GM12878 (cell line): ENCODE data around the gene PNPLA8. TPM values are rescaled to one million over a fixed set of nuclear protein-coding genes. Genes with fewer than 3 reads are reported as not detected.

Experiments
- ATAC-seq: fragments of 200-7000 bp; cut with Tn5 transposase; 3 replicates; pipeline ENCODE4 v1.9.1; 2020; ENCODE audit warnings: mild to moderate bottlenecking, moderate library complexity
- BruUV-seq: library from RNA; stranded (reverse); fragments of 400-500 nt; replicated peaks from 2 replicates; lab custom pipeline; 2021; lab: Mats Ljungman, UMichigan
- CTCF ChIA-PET: fragments of 300-600 bp; sonication (Branson Sonifier 250); formaldehyde crosslinking; extraction: SDS; loops from one replicate; lab custom pipeline; 2021; ENCODE audit warnings: inconsistent platforms; lab: Yijun Ruan, JAX
- POLR2A ChIA-PET: fragments of 350-600 bp; formaldehyde crosslinking; extraction: SDS; loops from one replicate; lab custom pipeline; 2021; ENCODE audit warnings: inconsistent platforms; lab: Charles Lee
- RAD21 ChIA-PET: fragments of 300-600 bp; sonication (Branson Sonifier 250); formaldehyde crosslinking; loops from one replicate; lab custom pipeline; 2023; ENCODE audit warnings: antibody characterized with exemption; ENCODE audit not compliant: unreplicated experiment; lab: Charles Lee
- SMC1A ChIA-PET: fragments of 300-600 bp; sonication (Branson Sonifier 250); formaldehyde crosslinking; loops from one replicate; lab custom pipeline; 2023; ENCODE audit not compliant: unreplicated experiment, uncharacterized antibody; lab: Charles Lee
- DNase-seq: peaks from one replicate; pipeline ENCODE4 v3.0.0-alpha.2; 2011; ENCODE audit warnings: low read depth, low spot score
- FAIRE-seq: peaks from 3 replicates; lab custom pipeline; 2011; peaks lifted over from hg19 to GRCh38; lab: Jason Lieb, UNC
- H2AFZ ChIP-seq: 2 replicates; pipeline ENCODE4 v1.6.0; 2011; ENCODE audit warnings: low read depth, low read length, control low read depth; ENCODE audit not compliant: control insufficient read depth
- H3K27ac ChIP-seq: 2 replicates; pipeline ENCODE4 v1.5.1; 2011; ENCODE audit warnings: control low read depth; ENCODE audit not compliant: control insufficient read depth, insufficient read depth
- H3K27me3 ChIP-seq, 2 experiments: replicated peaks in 1 of 2; 2 replicates each; pipeline versions ENCODE4 v1.6.0 to v1.6.1; 2011; ENCODE audit warnings: low read length in 1 of 2; ENCODE audit not compliant: control insufficient read depth in 2 of 2, insufficient read depth in 2 of 2
- H3K36me3 ChIP-seq, 2 experiments: 2 replicates each; pipeline ENCODE4 v1.5.1; 2011; ENCODE audit warnings: low read length in 1 of 2; ENCODE audit not compliant: control insufficient read depth in 2 of 2, insufficient read depth in 2 of 2
- H3K4me1 ChIP-seq: 2 replicates; pipeline ENCODE4 v1.6.1; 2011; ENCODE audit warnings: mild to moderate bottlenecking, low read length, moderate library complexity, mixed read lengths; ENCODE audit not compliant: control insufficient read depth, insufficient read depth
- H3K4me2 ChIP-seq: 2 replicates; pipeline ENCODE4 v1.6.0; 2011; ENCODE audit warnings: control low read depth; ENCODE audit not compliant: control insufficient read depth, insufficient read depth
- H3K4me3 ChIP-seq: fragments of 200-600 bp; sonication (generic); 2 replicates; pipeline ENCODE4 v1.5.1; 2016
- H3K79me2 ChIP-seq: 2 replicates; pipeline ENCODE4 v1.6.0; 2011; ENCODE audit warnings: low read length; ENCODE audit not compliant: control insufficient read depth, insufficient read depth
- H3K9ac ChIP-seq: 2 replicates; pipeline ENCODE4 v1.8.0; 2011; ENCODE audit warnings: low read length, control low read depth, mixed read lengths; ENCODE audit not compliant: control insufficient read depth, insufficient read depth
- H3K9me3 ChIP-seq: replicated peaks from 3 replicates; pipeline ENCODE4 v1.5.1; 2011; ENCODE audit warnings: mild to moderate bottlenecking, low read length; ENCODE audit not compliant: control insufficient read depth, insufficient read depth
- H4K20me1 ChIP-seq: 2 replicates; pipeline ENCODE4 v1.6.0; 2011; ENCODE audit not compliant: control insufficient read depth, insufficient read depth
- CHD4 ChIP-seq: fragments of 200-600 bp; sonication (generic); IDR thresholded peaks from 2 replicates; pipeline ENCODE4 v1.6.1; 2016; ENCODE audit warnings: mild to moderate bottlenecking
- CREB1 ChIP-seq: IDR thresholded peaks from 2 replicates; pipeline ENCODE4 v1.6.1; 2012; ENCODE audit warnings: low read depth, mild to moderate bottlenecking, inconsistent platforms
- GATAD2B ChIP-seq: fragments of 450-650 bp; conservative IDR thresholded peaks from 2 replicates; pipeline ENCODE4 v1.6.1; 2017; ENCODE audit warnings: low read depth, mild to moderate bottlenecking, moderate library complexity
- HDAC2 ChIP-seq: fragments of 200-600 bp; sonication (generic); IDR thresholded peaks from 2 replicates; pipeline ENCODE4 v1.6.1; 2017
- IRF4 ChIP-seq: IDR thresholded peaks from 2 replicates; pipeline ENCODE4 v1.6.1; 2011; ENCODE audit warnings: low read depth, low read length
- KLF5 ChIP-seq: fragments of 450-650 bp; IDR thresholded peaks from 2 replicates; pipeline ENCODE4 v1.6.1; 2014; ENCODE audit warnings: mild to moderate bottlenecking; ENCODE audit not compliant: partially characterized antibody
- NFIC ChIP-seq: IDR thresholded peaks from 2 replicates; pipeline ENCODE4 v1.6.1; 2012; ENCODE audit warnings: low read depth, mild to moderate bottlenecking, inconsistent platforms, low read length, moderate library complexity
- NR2C2 ChIP-seq: IDR thresholded peaks from 2 replicates; pipeline ENCODE4 v1.6.1; 2011; ENCODE audit warnings: borderline replicate concordance, low read depth; ENCODE audit not compliant: control insufficient read depth, insufficient read length
- POLR2AphosphoS5 ChIP-seq: IDR thresholded peaks from 2 replicates; pipeline ENCODE4 v1.6.1; 2011; ENCODE audit warnings: mild to moderate bottlenecking, low read length, inconsistent platforms
- SRF ChIP-seq, 2 experiments: IDR thresholded peaks; 2 replicates each; pipeline ENCODE4 v1.6.1; 2011; ENCODE audit warnings: low read depth in 2 of 2, low read length in 2 of 2, mild to moderate bottlenecking in 1 of 2, moderate library complexity in 1 of 2
- WRNIP1 ChIP-seq: IDR thresholded peaks from 2 replicates; pipeline ENCODE4 v1.6.1; 2011; ENCODE audit warnings: low read depth, low read length, improper control_type of control experiment, borderline replicate concordance
- ZNF274 ChIP-seq: IDR thresholded peaks from one replicate; pipeline ENCODE4 v1.8.0; 2011; ENCODE audit not compliant: insufficient read length, insufficient read depth
- WGBS: methylation state at CpG from one replicate; pipeline ENCODE4 v1.1.6; 2016; ENCODE audit warnings: low lambda C conversion rate; ENCODE audit not compliant: insufficient replicate concordance, insufficient coverage; ENCODE audit errors: missing lambda C conversion rate; 5-methylcytosine and 5-hydroxymethylcytosine counted together
- in situ Hi-C: fragments of 300-500 bp; cut with MboI; formaldehyde crosslinking; loops from 9 replicates; pipeline ENCODE4 v1.14.3; 2018; ENCODE audit warnings: mixed read lengths
- intact Hi-C: fragments of 100-400 bp; cut with micrococcal nuclease; formaldehyde crosslinking; loops from one replicate; pipeline ENCODE4 v1.14.2; 2022; ENCODE audit not compliant: unreplicated experiment
- polyA plus RNA-seq, 11 experiments: library from polyadenylated mRNA; depleted of rRNA in 4 of 11; unstranded in 6 of 11; stranded (reverse) in 5 of 11; fragments of >200 nt; fragmentation: Nextera tagmentation in 4 of 11; fragmentation: Illumina TruSeq in 1 of 11; extraction: Ambion mirVana in 4 of 11; extraction: Trizol in 1 of 11; gene quantifications; 1 replicate in 1 of 11; 2 replicates in 10 of 11; pipeline versions ENCODE4 v1.2.1 to v1.2.3, GENCODE V29; 2011 to 2016; ENCODE audit warnings: inconsistent platforms in 2 of 11, missing spikeins in 2 of 11, low read depth in 1 of 11
- total RNA-seq, 4 experiments: library from RNA; depleted of rRNA in 3 of 4; stranded (reverse); fragments of >200 nt in 3 of 4; fragmentation: Illumina TruSeq in 1 of 4; extraction: Trizol in 1 of 4; gene quantifications; 2 replicates each; pipeline versions ENCODE4 v1.2.1 to v1.2.3, GENCODE V29; 2013 to 2021
- TF ChIP-seq, protein P1 (sequence below): fragments of 150-350 bp; IDR thresholded peaks from 2 replicates; pipeline ENCODE4 v1.6.1; 2014; ENCODE audit warnings: mild to moderate bottlenecking, low read depth, low read length
- TF ChIP-seq, protein P2 (sequence below): fragments of 450-650 bp; IDR thresholded peaks from 2 replicates; pipeline ENCODE4 v1.6.1; 2017; ENCODE audit warnings: mild to moderate bottlenecking, moderate library complexity
- TF ChIP-seq, protein P3 (sequence below): IDR thresholded peaks from 2 replicates; pipeline ENCODE4 v1.6.1; 2011; ENCODE audit warnings: low read depth, mild to moderate bottlenecking, low read length, moderate library complexity, borderline replicate concordance; ENCODE audit errors: extremely low read depth

PNPLA8 gene
- total and polyA plus RNA-seq, 10 of the 15 experiments (the other 5 are each of a cell fraction or from before 2014, with no cell fraction given): 8.0 to 16.3 (median 12.2) TPM

DNA sequence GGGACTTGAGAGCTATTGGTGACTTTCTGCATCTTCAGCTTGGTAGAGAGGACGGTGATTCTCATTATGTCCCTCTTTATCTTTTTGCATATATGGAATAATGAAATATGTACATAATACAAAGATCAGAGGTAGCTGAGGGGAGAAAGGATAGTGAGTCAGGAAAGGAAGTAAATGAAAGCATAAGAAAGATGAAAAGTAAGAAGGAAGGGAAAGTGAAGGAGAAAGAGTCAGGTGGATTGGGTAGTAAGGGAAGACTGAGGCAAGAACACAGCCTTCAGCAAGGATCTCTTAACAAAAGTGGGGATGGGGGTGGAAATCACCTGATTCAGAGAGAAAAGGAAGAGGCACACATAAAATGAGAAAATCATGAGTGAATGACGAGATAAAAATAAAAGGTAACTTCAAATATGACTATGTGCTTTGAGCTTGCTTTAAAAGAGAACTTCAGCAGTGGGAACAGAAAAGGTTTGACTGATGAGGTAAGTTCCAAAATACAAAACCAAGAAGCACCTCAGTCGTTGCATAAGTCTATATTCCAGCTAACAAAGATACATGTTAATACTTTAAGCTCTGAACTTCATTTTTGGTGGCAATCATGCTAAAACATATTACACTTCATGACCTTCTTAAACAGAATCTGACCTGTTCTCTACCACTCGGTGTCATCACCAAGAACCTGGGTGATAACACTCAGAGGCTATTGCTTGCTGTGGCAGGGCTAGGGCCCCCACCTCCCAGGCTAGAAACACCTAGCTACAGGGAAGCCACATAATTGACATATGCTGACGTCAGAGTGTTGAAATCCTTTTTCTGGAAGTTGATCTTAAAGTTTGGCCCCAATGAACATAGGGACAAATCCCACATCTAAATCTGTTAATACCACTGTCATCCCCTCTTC is 102.6 kb downstream of the PNPLA8 start:
- BruUV-seq: no TSS peak
- CTCF ChIA-PET: interaction anchor here (0.7 to 1.6 kb wide), 3 partner anchors 48 to 242 kb away, joined by 3 to 4 read pairs (median 3); no protein-coding TSS in a partner anchor
- intact Hi-C loops (no loop called here), in situ Hi-C loops (no loop called here)
- H3K27me3 ChIP-seq: no peaks in the 10 kb centered on the region; a peak in 1 of 4 replicates
- H3K4me3 ChIP-seq: no peak overlapping the region
- FAIRE-seq (no peak), ATAC-seq (peak; percentile 49), DNase-seq (no peak)
- H3K36me3 ChIP-seq: no peaks in the 10 kb centered on the region
- H3K4me1 ChIP-seq: no peaks in the 10 kb centered on the region
- SMC1A ChIA-PET: interaction anchor here (0.7 to 1.2 kb wide), 2 partner anchors 14 to 20 kb away, joined by 3 read pairs; no protein-coding TSS in a partner anchor
- H3K79me2 ChIP-seq: no peaks in the 10 kb centered on the region
- no peaks in the 10 kb centered on the region for H3K9me3 ChIP-seq
- no peak overlapping the region for H3K27ac ChIP-seq
- H2AFZ ChIP-seq: no peak overlapping the region
- no peak overlapping the region for H3K4me2 ChIP-seq
- no peaks in the 10 kb centered on the region for H4K20me1 ChIP-seq
- RAD21 ChIA-PET: interaction anchor here (1.0 kb wide), 1 partner anchor 9 kb away, joined by 3 read pairs; no protein-coding TSS in a partner anchor
- WGBS: 28% methylated on average over 5 of the region's 5 CpGs
- no peak overlapping the region for H3K9ac ChIP-seq
- POLR2A ChIA-PET: interaction anchor here (0.5 kb wide), 1 partner anchor 292 kb away, joined by 7 read pairs; no protein-coding TSS in a partner anchor
- TF ChIP-seq, protein P1, sequence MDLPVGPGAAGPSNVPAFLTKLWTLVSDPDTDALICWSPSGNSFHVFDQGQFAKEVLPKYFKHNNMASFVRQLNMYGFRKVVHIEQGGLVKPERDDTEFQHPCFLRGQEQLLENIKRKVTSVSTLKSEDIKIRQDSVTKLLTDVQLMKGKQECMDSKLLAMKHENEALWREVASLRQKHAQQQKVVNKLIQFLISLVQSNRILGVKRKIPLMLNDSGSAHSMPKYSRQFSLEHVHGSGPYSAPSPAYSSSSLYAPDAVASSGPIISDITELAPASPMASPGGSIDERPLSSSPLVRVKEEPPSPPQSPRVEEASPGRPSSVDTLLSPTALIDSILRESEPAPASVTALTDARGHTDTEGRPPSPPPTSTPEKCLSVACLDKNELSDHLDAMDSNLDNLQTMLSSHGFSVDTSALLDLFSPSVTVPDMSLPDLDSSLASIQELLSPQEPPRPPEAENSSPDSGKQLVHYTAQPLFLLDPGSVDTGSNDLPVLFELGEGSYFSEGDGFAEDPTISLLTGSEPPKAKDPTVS: no peak
- TF ChIP-seq WRNIP1: no peak
- no peak for TF ChIP-seq IRF4
- no peak for TF ChIP-seq SRF (IDR thresholded peaks at IDR 0.05; ENCODE audit: low read depth in 2 of 2, low read length in 2 of 2)
- no peak for TF ChIP-seq GATAD2B
- peak; percentile 36; the same call in 1 of the 2 replicates for TF ChIP-seq CREB1
- TF ChIP-seq HDAC2: no peak
- TF ChIP-seq, protein P2, sequence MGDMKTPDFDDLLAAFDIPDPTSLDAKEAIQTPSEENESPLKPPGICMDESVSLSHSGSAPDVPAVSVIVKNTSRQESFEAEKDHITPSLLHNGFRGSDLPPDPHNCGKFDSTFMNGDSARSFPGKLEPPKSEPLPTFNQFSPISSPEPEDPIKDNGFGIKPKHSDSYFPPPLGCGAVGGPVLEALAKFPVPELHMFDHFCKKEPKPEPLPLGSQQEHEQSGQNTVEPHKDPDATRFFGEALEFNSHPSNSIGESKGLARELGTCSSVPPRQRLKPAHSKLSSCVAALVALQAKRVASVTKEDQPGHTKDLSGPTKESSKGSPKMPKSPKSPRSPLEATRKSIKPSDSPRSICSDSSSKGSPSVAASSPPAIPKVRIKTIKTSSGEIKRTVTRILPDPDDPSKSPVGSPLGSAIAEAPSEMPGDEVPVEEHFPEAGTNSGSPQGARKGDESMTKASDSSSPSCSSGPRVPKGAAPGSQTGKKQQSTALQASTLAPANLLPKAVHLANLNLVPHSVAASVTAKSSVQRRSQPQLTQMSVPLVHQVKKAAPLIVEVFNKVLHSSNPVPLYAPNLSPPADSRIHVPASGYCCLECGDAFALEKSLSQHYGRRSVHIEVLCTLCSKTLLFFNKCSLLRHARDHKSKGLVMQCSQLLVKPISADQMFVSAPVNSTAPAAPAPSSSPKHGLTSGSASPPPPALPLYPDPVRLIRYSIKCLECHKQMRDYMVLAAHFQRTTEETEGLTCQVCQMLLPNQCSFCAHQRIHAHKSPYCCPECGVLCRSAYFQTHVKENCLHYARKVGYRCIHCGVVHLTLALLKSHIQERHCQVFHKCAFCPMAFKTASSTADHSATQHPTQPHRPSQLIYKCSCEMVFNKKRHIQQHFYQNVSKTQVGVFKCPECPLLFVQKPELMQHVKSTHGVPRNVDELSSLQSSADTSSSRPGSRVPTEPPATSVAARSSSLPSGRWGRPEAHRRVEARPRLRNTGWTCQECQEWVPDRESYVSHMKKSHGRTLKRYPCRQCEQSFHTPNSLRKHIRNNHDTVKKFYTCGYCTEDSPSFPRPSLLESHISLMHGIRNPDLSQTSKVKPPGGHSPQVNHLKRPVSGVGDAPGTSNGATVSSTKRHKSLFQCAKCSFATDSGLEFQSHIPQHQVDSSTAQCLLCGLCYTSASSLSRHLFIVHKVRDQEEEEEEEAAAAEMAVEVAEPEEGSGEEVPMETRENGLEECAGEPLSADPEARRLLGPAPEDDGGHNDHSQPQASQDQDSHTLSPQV: no peak
- TF ChIP-seq, protein P3, sequence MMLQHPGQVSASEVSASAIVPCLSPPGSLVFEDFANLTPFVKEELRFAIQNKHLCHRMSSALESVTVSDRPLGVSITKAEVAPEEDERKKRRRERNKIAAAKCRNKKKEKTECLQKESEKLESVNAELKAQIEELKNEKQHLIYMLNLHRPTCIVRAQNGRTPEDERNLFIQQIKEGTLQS: no peak
- TF ChIP-seq POLR2AphosphoS5: no peak
- no peak for TF ChIP-seq ZNF274
- no peak for TF ChIP-seq CHD4
- TF ChIP-seq KLF5: no peak
- peak; percentile 84; the same call in 1 of the 2 replicates for TF ChIP-seq NFIC
- TF ChIP-seq NR2C2: no peak
